Neural progenitor cell (in vitro differentiated cells): ENCODE results near the gene ABLIM2.

ENCODE experiments used
- EZH2phosphoT487 ChIP-seq: fragments of 200-600 bp; sonication (generic); IDR thresholded peaks from 2 replicates; pipeline ENCODE4 v1.6.1; 2017; ENCODE audit warnings: antibody characterized with exemption
- TF ChIP-seq, protein P1 (sequence below): fragments of 200-600 bp; sonication (generic); IDR thresholded peaks from 2 replicates; pipeline ENCODE4 v1.5.1; 2017; ENCODE audit warnings: antibody characterized with exemption, mild to moderate bottlenecking

GRCh38 chr4:8163026-8163425 lies 4.4 kb upstream of the ABLIM2 start:
- TF ChIP-seq, protein P1, sequence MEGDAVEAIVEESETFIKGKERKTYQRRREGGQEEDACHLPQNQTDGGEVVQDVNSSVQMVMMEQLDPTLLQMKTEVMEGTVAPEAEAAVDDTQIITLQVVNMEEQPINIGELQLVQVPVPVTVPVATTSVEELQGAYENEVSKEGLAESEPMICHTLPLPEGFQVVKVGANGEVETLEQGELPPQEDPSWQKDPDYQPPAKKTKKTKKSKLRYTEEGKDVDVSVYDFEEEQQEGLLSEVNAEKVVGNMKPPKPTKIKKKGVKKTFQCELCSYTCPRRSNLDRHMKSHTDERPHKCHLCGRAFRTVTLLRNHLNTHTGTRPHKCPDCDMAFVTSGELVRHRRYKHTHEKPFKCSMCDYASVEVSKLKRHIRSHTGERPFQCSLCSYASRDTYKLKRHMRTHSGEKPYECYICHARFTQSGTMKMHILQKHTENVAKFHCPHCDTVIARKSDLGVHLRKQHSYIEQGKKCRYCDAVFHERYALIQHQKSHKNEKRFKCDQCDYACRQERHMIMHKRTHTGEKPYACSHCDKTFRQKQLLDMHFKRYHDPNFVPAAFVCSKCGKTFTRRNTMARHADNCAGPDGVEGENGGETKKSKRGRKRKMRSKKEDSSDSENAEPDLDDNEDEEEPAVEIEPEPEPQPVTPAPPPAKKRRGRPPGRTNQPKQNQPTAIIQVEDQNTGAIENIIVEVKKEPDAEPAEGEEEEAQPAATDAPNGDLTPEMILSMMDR = no peak
- no peak for TF ChIP-seq EZH2phosphoT487
